ENCODE measurements around the gene SLC25A22.

Gene SLC25A22

GRCh38 chr11:798093-798713, at the start of gene SLC25A22:
SLC25A22 (minus strand) TSS chr11:798281; CDS start chr11:795006, 3,275 bp downstream.
- peak; percentile 95 for DNase-seq (ENCODE audit: low spot score)

DNA sequence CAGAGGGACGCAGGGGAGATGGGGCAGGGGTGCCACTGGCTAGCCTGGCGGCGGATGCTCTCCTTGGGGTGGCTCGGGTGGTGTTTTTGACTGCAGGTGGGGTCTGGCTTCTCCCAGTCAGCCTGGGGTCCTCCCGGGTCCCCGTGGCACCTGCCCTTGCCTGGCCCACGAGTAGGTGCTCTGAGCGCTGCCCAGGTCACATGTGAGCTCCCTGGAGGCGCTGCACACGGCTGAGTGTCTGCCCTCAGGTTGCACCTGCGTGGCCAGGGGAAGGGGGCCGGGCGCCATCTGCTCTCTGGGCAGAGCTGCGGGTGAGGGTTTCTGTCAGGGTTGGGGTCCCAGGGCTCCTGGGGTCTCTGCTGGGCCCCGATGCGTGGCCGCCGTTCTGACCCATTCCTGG, 49.8 kb upstream of the SLC25A22 start:
- DNase-seq (ENCODE audit: low spot score): no peak

- DNase-seq (ENCODE audit: low spot score): no peak
Observed at GRCh38 chr11:846496-847098, 48.5 kb upstream of the SLC25A22 start.

DNA sequence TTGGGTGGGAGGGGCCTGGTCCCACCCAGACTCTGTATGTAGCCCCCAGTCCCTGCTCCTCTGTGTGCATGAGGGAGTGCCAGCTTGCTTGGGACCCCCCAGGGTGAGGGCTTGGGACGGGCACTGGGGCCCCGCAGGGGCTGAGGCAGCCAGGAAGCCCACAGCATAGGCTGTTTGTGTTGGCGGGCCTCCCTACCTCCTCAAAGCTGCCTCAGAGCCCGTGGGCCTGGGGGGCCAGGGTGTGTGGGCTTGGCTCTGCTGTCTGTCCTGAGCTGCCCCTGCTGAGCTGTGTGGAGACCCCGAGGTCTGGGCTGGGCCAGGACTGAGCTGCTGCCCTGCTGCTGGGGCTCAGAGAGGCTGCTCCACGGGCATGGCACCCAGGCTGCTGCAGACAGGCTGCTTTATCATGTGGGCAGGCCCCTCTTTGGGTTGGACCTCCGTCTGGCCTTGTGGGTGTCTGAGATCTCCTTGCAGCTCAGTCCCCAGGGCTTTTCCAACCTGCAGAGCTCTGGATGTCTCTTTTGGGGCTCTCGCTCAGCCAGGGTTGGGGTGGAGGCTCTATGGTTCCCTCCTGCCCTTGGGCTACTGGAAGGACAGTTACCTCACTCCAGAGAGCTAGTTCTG, 47.9 kb upstream of the SLC25A22 start:
- DNase-seq (ENCODE audit: low spot score): no peak

GRCh38 chr11:844693-845644, 46.9 kb upstream of the SLC25A22 start:
- DNase-seq (ENCODE audit: low spot score): peak; percentile 92

GRCh38 chr11:843818-844692, 46.0 kb upstream of the SLC25A22 start:
- DNase-seq (ENCODE audit: low spot score): peak; percentile 94

- no peak for DNase-seq (ENCODE audit: low spot score)
Observed at GRCh38 chr11:843086-843734, 45.1 kb upstream of the SLC25A22 start.

DNA sequence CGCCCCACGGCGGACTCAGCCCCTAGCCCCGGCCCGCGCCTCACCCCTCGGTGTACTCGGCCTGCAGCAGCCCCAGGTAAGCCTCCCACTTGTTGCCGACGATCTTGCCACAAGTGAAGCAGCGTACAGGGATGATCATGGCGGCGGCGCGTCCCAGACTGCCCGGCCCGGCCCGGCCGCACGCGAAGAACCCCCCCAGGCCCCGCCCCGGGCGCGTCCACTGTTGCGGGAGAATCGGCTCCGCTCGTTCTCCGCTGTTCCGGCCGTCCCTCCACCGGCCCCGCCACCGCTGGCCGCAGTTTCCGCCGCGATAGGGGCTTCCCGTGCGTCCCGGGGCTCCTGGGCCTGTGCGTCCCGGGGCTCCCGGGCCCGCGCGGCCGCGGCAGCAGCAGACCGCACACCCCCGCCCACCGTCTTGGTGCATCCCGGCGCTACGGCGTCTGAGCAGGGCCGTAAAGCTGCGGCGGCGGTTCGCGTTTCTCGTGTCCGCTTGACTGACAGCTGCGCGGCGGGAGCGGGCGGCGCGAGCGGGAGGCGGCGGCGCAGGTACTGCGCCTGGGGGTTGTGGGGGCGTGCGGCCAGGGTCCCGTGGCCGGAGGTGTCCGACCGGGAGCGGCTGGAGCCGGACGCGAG, 44.4 kb upstream of the SLC25A22 start, which contains the start of the genes POLR2L and TSPAN4:
POLR2L (minus strand) TSS at position 160 of the 633 bp plus-strand sequence; CDS start at position 139, 21 bp downstream.
TSPAN4 (plus strand) TSS at position 483 of the 633 bp plus-strand sequence. CDS start 7,453 bp downstream, outside the sequence.
- DNase-seq (ENCODE audit: low spot score): peak; percentile 94

- DNase-seq (ENCODE audit: low spot score): no peak
Observed at GRCh38 chr11:841981-842369, 43.9 kb upstream of the SLC25A22 start.

- no peak for DNase-seq (ENCODE audit: low spot score)
Observed at GRCh38 chr11:839875-840617, 42.0 kb upstream of the SLC25A22 start.

GRCh38 chr11:839280-839623, 41.2 kb upstream of the SLC25A22 start:
- no peak for DNase-seq (ENCODE audit: low spot score)

DNA sequence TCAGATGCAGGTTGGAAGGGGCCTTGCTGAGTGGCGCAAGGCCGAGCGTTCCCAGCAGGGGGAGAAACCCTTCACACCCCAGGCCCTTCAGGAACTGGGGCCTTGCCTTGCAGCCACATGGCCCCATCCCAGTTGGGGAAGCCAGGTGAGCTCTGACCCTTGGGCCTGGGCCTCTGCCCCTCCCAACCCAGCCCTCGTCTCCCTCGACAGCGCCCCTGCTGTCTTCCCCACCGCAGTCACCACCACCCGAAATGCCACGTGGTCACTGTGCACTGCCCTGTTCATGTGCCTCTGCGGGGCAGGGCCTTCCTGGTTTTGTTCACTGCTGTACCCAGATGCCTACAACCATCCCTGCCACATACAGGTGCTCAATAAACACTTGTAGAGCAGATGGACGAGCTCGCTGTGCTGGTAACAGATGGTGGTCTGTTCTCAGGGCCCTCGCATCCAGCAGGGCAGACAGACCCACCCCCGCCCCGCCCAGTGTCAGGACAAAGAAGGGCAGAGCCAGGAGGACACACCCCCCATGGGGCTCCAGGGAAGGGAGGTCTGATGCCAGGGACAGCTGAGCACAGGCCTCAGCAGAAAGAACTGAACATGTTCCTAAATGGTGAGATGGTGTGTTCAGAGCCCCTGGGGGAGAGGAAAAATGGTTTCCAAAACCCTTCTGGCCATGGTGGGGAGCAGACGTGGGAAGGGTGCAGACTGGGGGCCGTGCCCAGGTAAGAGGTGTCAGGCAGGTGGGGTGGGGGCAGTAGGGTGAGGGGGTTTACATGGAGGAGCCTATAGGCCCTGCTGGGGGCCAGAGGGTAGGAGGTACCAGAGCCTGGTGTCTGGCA, 40.6 kb upstream of the SLC25A22 start:
- DNase-seq (ENCODE audit: low spot score): peak; percentile 58

DNA sequence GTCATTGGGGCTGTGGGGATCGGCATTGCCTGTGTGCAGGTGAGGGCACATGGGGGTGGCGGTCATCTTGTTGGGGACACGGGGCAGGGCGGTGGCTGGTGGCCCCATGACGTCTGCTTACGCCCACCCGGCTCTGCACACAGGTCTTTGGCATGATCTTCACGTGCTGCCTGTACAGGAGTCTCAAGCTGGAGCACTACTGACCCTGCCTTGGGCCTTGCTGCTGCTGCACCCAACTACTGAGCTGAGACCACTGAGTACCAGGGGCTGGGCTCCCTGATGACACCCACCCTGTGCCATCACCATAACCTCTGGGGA, 39.9 kb upstream of the SLC25A22 start:
- DNase-seq (ENCODE audit: low spot score): no peak

DNA sequence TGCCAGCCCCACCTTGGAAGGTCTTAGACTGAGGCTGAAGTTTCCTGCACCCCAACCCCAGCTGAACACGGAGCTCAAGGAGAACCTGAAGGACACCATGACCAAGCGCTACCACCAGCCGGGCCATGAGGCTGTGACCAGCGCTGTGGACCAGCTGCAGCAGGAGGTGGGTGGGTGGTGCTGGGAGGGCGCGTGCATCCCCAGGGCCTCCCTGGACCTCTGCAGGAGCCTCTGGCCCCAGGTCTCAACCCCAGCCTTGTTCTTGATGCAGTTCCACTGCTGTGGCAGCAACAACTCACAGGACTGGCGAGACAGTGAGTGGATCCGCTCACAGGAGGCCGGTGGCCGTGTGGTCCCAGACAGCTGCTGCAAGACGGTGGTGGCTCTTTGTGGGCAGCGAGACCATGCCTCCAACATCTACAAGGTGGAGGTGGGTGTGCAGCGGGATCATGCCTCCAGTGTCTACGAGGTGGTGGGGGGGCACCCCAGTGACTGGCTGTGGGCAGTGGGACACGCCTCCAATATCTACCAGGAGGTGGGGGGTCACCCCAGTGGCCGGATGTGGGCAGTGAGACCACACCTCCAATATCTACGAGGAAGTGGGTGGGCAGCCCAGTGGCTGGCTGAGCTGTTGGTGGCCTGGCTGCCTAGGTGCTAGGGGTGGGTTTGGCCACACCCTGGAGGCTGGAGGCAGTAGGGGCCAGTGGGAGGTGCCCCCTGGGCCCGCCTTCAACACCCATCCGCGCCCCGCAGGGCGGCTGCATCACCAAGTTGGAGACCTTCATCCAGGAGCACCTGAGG, 39.3 kb upstream of the SLC25A22 start:
- DNase-seq (ENCODE audit: low spot score): no peak

DNA sequence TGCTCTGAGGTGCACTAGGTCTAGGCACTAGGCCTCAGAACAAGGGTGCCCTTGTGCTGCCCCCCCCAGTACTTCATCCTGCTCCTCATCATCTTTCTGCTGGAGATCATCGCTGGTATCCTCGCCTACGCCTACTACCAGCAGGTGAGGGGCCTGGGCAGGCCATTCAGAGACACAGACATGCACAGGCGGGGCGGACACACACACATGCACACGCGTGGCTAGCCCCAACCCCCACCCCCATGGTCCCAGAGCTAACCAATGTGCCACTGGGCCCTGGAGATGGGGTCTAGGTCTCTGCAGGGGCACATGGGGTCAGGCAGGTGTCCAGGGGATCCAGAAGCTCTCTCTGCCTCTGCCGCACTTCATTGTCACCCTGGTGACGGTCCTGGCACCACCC, 38.6 kb upstream of the SLC25A22 start:
- no peak for DNase-seq (ENCODE audit: low spot score)

DNA sequence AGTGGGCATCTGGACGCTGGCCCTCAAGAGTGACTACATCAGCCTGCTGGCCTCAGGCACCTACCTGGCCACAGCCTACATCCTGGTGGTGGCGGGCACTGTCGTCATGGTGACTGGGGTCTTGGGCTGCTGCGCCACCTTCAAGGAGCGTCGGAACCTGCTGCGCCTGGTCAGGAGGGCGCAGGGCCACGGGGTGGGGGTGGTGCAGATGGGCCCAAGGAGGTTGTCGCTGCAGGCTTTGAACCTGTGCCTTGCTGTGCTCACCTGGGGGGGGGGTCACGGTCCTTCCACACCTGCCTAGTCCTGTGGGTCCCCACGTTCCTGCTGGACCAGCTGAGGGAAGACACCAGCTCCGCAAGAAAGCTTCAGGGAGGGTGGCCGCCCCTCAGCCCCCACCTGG, 38.2 kb upstream of the SLC25A22 start:
- DNase-seq (ENCODE audit: low spot score): no peak

- peak; percentile 83 for DNase-seq (ENCODE audit: low spot score)
Observed at GRCh38 chr11:834371-835316, 36.6 kb upstream of the SLC25A22 start.

Data from GM03348 (cell line).